ENCODE data around the gene POMGNT1.

POMGNT1 gene

GRCh38 chr1:46153228-46153627 lies 45.0 kb downstream of the POMGNT1 start:
- DNase-seq = no peak

DNA sequence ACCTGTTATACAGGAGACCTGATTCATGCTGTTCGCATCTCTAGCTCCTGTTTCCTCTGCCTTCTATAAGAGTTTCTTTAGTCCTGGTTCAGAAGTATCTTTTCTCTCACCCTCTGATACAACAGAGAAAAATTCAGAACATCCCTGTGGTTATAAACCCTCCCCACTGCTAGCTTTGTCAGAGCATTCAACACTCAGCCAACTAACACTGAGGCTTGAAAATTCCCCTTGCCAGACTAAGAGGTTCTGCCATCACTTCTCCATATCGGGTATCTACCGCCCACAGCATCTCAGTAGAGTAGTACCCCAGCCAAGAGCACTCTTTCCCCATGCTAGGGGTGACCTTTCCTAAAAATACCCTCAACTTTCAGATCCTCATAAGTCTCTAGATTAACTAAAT lies 46.2 kb downstream of the POMGNT1 start:
- no peak for DNase-seq

DNA sequence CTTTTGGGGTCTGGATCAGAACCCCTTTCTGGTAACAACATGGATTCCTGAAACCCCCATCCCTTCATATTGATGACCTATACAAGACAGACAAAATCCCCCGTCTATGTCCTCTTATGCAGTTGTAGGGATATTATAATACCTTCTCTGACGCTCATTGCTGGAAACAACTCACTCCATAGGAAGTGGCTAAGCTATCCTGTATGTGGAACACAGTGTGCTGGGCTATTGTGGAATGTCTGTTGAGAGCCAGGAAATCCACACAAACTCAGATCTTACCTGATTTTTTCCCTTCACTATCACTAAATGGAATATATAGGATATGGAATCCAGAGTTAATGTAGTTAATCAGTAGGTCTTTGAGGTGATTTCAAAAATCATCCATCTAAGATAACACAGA lies 48.1 kb downstream of the POMGNT1 start:
- no peak for DNase-seq

DNA sequence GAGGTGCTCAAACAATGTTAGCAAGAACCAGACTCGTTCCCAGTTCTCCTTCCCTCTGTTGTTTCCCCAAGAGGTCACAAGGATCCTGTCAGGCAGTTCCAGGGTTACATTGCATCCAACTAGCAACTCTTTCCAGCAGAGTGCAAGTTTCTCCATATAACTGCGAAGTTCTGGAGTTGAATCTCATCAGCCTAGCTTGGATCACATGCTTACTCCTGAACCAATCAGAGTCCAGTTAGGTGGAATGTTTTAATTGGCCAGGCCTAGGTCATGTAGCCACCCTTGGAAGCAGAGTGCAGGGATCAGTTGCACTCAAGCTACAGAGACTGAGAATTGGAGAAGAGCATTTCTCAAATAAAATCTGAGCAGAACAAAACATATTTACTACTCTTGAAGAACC lies 49.9 kb downstream of the POMGNT1 start:
- no peak for DNase-seq
